Measurements from ENCODE around the gene SPPL2B. TPM values are rescaled to one million over a fixed set of nuclear protein-coding genes. Genes with fewer than 3 reads are reported as not detected.

SPPL2B gene
- total RNA-seq, 1 donor from 2014 or later: 23.9 TPM

DNA sequence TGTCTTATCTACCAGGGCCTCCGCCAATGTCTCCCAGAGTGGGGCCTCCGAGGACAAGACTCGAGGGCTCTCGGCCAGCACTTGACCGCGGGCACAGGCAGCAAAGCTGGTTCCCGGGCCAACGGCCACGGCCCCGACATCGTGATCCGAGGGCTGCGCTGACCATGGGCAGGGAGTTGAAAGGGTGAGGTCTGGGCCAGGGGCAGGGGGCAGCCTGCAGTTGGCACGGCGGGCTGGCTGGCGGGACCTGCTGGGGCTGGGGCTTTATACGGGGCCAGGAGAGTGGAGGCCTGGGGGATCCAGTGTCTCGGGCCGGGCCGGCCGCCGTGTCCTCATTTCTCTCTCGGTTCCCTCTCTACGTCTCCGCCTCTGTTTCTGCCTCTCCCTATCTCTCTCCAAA, 10.7 kb upstream of the SPPL2B start:
- ATAC-seq (ENCODE audit: poor library complexity) (no peak), DNase-seq (no peak)
- intact Hi-C loops (cut with DNase I): loop anchor here (5.0 kb wide), 2 partner anchors 40 to 160 kb away; no protein-coding TSS in a partner anchor

- intact Hi-C loops (cut with DNase I): loop anchor here (5.0 kb wide), 2 partner anchors 42 to 162 kb away; no protein-coding TSS in a partner anchor
- ATAC-seq (ENCODE audit: poor library complexity) (no peak), DNase-seq (no peak)
These were observed 9.6 kb upstream of the SPPL2B start for GRCh38 chr19:2318923-2319322.

- no peak for ATAC-seq (ENCODE audit: poor library complexity)
These were observed 8.9 kb upstream of the SPPL2B start for GRCh38 chr19:2319551-2319950.

GRCh38 chr19:2320049-2320448, 8.4 kb upstream of the SPPL2B start:
- DNase-seq: no peak
- intact Hi-C loops (cut with DNase I): loop anchor here (10.0 kb wide), 1 partner anchor 385 kb away; no protein-coding TSS in a partner anchor
- ATAC-seq (ENCODE audit: poor library complexity): no peak

More at GRCh38 chr19:2319551-2319950, 8.9 kb upstream of the SPPL2B start:
- no peak for DNase-seq
- intact Hi-C loops (cut with DNase I): loop anchor here (5.0 kb wide), 2 partner anchors 42 to 162 kb away; no protein-coding TSS in a partner anchor

- ATAC-seq (ENCODE audit: poor library complexity): no peak
- no peak for DNase-seq
- intact Hi-C loops (cut with DNase I): loop anchor here (10.0 kb wide), 1 partner anchor 386 kb away; no protein-coding TSS in a partner anchor
These were observed 7.5 kb upstream of the SPPL2B start for GRCh38 chr19:2320939-2321338.

DNA sequence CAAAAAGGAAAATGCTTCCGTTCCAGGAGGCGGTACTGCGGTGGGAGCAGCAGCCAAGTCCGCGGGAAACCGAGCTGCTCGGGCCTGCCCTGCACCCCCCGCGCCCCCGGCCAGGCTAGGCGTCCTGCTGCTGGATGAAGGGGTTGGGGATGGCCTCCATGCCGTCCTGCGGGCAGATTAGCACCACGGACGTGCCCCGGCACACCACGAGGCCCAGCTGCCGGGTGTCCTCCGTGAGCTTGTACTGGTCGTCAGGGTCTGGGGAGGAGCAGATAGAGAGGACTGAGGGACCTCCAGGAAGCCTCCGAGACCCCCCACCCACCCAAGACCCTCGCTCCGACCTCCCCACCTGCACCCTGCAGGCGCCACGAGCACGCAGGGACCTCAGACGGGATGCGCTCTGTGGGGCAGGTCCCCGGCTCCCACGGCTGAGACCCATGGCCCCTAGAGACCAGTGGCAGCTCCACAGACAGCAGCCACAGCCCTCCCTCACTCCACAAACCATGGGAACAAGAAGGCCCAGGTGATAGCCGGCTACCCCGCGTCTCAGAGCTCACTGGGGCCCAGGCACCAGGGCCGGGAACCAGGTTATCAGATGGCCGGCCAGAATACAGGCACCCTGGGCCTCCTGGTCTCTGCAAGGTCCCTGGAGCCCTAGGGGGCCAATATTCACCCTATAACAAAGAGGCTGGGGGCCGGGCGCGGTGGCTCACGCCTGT, 6.8 kb upstream of the SPPL2B start:
- no peak for DNase-seq
- intact Hi-C loops (cut with DNase I): loop anchor here (10.0 kb wide), 1 partner anchor 387 kb away; no protein-coding TSS in a partner anchor
- no peak for ATAC-seq (ENCODE audit: poor library complexity)

GRCh38 chr19:2323707-2324106, 4.8 kb upstream of the SPPL2B start:
- DNase-seq: no peak
- intact Hi-C loops (cut with DNase I): loop anchor here (10.0 kb wide), 1 partner anchor 389 kb away; no protein-coding TSS in a partner anchor
- ATAC-seq (ENCODE audit: poor library complexity): no peak

DNA sequence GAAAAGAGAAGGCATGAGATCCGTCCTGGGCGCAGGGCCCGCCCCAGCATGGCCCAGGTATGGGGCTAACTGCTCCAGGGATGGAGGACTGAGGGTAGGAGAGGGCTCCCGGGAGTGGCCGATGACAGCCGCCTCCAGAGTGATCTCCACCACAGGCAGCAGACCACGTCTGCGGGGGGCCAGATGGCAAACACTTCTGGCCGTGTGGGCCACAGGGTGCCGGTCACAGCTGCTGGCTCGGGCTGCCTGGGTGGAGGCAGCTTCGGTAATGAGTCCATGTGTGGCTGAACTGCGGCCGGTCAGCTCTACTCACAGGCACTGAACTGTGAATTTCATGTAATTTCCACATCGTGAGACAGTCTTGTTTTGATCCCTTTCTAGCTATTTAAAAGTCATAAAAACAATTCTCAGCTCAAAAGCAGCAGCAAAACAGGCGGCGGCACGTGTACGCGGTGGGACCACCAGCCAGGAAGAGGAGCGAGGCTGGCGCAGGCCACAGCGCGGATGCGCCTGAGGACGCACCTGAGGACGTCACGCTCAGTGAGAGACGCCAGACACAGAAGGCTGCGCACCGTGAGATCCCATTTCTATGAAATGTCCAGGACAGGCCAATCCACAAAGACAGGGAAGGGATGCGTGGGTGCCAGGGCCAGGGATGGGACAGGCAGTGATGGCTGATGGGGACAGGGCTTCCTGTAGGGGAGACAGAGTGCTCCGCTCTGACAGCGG, 4.1 kb upstream of the SPPL2B start:
- intact Hi-C loops (cut with DNase I): loop anchor here (10.0 kb wide), 1 partner anchor 390 kb away; no protein-coding TSS in a partner anchor
- ATAC-seq (ENCODE audit: poor library complexity) (no peak), DNase-seq (no peak)

GRCh38 chr19:2325281-2326046, 3.0 kb upstream of the SPPL2B start:
- intact Hi-C loops (cut with DNase I): loop anchor here (10.0 kb wide), 1 partner anchor 391 kb away; no protein-coding TSS in a partner anchor
- no peak for DNase-seq
- ATAC-seq (ENCODE audit: poor library complexity): no peak

DNA sequence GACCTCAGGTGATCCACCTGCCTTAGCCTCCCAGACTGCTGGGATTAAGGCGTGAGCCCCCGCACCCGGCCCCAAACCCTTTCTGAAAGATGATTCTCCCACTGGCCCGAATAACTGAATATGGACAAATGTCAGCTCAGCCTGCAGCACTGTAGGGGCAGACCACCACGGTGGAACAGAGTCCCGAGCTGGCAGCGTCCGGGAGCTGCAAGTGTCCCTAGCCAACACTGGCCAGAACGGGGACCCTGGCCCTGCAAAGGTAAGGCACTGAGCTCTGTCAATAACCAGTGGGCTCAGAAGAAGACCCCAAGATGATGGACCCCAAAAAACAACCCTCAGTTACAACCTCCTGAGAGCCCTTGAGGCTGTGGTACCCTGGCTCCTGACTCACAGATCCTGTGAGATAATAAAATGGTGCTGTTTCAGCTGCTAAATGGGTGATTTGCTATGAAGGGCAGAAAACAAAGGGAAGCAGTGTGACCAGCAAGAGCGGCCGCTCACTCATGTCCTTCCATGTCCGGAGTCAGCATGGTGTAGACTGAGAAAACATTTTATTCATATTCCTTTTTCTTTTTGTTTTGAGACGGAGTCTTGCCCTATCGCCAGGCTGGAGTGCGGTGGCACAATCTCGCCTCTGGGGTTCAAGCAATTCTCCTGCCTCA, 1.7 kb upstream of the SPPL2B start:
- no peak for DNase-seq
- ATAC-seq (ENCODE audit: poor library complexity): no peak
- intact Hi-C loops (cut with DNase I): loop anchor here (10.0 kb wide), 1 partner anchor 392 kb away; no protein-coding TSS in a partner anchor

DNA sequence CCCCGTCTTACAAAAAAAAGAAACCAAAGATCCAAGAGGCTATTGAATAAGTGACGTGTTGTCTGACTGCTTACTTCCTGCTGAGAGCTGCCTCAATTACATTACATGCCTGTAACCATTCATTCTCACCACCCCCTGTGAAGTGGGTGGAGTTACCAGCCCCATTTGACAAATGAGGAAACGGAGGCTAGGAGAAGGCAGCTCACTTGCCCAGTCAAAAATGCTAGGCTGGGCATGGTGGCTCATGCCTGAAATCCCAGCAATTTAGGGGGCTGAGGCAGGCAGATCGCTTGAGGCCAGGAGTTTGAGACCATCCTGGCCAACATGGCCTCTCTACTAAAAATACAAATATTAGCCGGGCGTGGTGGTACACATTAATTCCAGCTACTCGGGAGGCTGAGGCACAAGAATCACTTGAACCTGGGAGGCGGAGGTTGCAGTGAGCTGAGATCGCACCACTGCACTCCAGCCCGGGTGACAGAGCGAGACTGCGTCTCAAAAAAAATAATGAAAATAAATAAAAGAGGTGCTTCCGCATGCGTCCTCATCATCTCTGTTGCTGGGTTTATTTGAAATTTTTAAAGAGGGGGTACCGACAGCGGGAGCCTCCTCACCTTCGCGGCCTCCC, 597 bp upstream of the SPPL2B start:
- no peak for DNase-seq
- ATAC-seq (ENCODE audit: poor library complexity): peak; percentile 25
- intact Hi-C loops (cut with DNase I): loop anchor here (10.0 kb wide), 1 partner anchor 393 kb away; no protein-coding TSS in a partner anchor

DNA sequence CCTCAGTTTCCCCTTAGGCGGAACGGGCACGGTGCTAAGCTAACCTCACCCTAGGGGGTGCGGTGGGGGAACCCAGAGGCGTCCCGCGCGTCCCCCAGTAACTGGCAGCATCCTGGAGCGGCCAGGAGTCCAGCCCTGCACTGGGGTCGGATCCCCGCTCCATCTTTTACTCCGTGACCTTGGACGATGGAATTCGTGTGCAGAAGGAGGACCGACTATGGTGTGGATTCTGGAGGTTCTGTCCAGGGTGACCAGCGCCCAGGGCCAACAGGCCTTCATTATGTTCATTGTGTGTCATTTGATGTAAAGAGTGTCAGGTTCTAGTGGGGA, 630 bp downstream of the SPPL2B start:
- DNase-seq: no peak
- ATAC-seq (ENCODE audit: poor library complexity): peak; percentile 2
- intact Hi-C loops (cut with DNase I): loop anchor here (10.0 kb wide), 1 partner anchor 394 kb away; no protein-coding TSS in a partner anchor

DNA sequence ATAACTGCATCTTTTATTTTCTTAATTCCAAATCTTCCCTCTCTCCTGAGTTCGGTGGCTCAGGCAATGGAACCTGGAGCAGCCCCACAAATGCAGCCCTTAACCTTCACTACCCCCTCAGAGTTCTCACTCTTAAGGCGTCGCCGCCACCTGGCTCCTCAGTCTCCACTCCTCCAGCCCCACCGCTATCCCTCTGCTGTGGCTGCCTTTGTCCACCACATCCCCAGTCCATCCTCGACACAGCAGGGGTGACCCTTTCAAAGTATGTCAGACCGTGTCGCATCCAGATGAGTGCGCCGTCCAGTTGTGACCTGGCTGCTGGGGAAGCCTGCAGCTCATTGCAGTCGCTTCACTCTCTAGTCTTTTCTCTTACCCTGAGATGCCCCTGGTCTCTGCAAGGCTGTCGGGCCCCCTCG, 1.0 kb downstream of the SPPL2B start:
- intact Hi-C loops (cut with DNase I): loop anchor here (10.0 kb wide), 1 partner anchor 395 kb away; no protein-coding TSS in a partner anchor
- ATAC-seq (ENCODE audit: poor library complexity) (no peak), DNase-seq (no peak)

- intact Hi-C loops (cut with DNase I): no loop called here
- DNase-seq: no peak
- no peak for ATAC-seq (ENCODE audit: poor library complexity)
These were observed 1.8 kb downstream of the SPPL2B start for GRCh38 chr19:2330255-2330631.

DNA sequence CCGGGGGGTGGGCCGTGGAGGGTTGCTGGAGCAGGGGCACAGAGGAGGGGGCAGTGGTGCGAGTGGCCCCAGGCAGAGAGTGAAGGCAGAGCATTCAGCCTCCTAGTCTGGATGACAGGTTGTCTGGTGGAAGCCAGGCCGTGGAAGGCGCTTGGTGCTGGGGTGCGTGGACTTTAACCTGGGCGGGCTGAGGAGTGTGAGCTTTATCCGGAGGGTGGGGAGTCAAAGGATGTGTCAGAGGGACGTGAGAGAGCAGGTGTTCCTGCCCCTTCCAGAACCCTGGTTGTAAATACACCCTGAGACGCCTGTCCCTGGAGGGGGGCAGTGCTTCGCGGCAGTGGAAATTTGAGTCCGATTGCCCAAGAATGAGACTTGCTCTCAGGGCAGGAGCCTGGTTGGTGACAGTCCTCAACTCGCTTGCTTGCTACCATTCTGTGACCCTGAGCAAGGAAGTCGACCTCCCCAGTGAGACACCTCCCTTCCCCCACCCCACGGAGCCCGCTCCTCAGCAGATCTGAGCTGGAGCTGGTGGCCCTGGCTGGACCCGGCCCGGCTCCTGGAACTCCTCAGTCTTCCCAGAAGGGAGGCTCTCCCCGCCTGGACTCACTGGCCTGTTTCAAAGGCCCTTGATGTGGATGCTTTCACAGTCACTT, 2.3 kb downstream of the SPPL2B start:
- intact Hi-C loops (cut with DNase I): no loop called here
- ATAC-seq (ENCODE audit: poor library complexity) (no peak), DNase-seq (no peak)

DNA sequence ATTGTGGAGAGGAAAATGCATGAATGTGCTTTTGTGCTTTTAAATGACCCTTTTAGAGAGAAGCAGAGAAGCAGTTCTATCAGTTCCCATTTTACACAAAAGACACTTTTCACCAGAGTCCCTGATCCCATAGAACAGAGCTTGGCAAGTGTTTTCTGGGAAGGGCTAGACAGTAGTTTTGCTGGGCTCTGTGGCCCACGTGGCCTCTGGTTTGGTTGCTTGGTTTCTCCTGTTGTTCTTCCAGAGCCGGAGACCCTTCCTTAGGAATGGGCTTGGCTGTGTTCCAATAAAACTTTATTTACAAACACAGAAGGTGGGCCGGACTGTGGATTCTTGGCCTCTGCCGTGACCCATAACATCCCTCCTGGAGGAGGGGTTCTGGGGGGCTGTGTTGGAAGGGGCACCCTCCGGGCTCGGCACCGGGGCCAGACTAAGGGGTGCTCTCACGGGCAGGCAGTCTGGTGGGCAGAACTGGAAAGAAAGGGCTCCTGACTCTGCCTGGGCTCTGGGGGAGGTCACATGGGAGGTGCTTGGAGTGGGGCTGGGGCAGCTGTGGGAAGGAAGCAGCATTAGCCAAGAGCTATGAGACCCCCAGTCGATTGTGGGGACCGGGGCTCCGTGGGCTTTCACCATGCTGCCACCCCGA, 3.2 kb downstream of the SPPL2B start:
- ATAC-seq (ENCODE audit: poor library complexity): no peak
- DNase-seq: no peak
- intact Hi-C loops (cut with DNase I): no loop called here

All from Right ventricle myocardium superior (tissue), 1 donor.